ENCODE results near the gene FAM241A.
A peak's percentile ranks its signal among the peaks of the same experiment; 100 is the strongest.
"Not testable (repeated sequence)": the region's sequence is repeated elsewhere in the genome, so short reads cannot be mapped to it uniquely, and the experiment has no call there.

The FAM241A gene

GRCh38 chr4:112145326-112145789 lies at the start of gene FAM241A:
FAM241A (plus strand) TSS chr4:112145454; CDS start chr4:112145581, 127 bp downstream.
- DNase-seq: peak; percentile 73

GRCh38 chr4:112098841-112099530 lies 46.3 kb upstream of the FAM241A start:
- DNase-seq: no peak

- peak; percentile 14 for DNase-seq
These were observed 45.5 kb upstream of the FAM241A start for GRCh38 chr4:112099701-112100297.

- no peak for DNase-seq
These were observed 42.3 kb upstream of the FAM241A start for GRCh38 chr4:112102875-112103370.

GRCh38 chr4:112105201-112105969 lies 39.9 kb upstream of the FAM241A start:
- no peak for DNase-seq

GRCh38 chr4:112109360-112110058 lies 35.7 kb upstream of the FAM241A start:
- DNase-seq: no peak

GRCh38 chr4:112110059-112110425 lies 35.2 kb upstream of the FAM241A start:
- no peak for DNase-seq

GRCh38 chr4:112111306-112111705 lies 33.9 kb upstream of the FAM241A start:
- no peak for DNase-seq

- DNase-seq: not testable (repeated sequence)
These were observed 33.2 kb upstream of the FAM241A start for GRCh38 chr4:112112095-112112494.

GRCh38 chr4:112112590-112113170 lies 32.6 kb upstream of the FAM241A start:
- DNase-seq: peak; percentile 20

GRCh38 chr4:112113864-112114263 lies 31.4 kb upstream of the FAM241A start:
- no peak for DNase-seq

GRCh38 chr4:112114452-112114851 lies 30.8 kb upstream of the FAM241A start:
- no peak for DNase-seq

GRCh38 chr4:112118742-112119352 lies 26.4 kb upstream of the FAM241A start:
- DNase-seq: no peak

- no peak for DNase-seq
These were observed 25.9 kb upstream of the FAM241A start for GRCh38 chr4:112119353-112119783.

GRCh38 chr4:112120021-112120420 lies 25.2 kb upstream of the FAM241A start:
- no peak for DNase-seq

GRCh38 chr4:112125416-112125815 lies 19.8 kb upstream of the FAM241A start:
- no peak for DNase-seq

- no peak for DNase-seq
These were observed 18.1 kb upstream of the FAM241A start for GRCh38 chr4:112127048-112127637.

GRCh38 chr4:112127803-112128202 lies 17.5 kb upstream of the FAM241A start:
- DNase-seq: no peak

GRCh38 chr4:112128452-112128851 lies 16.8 kb upstream of the FAM241A start:
- DNase-seq: no peak

GRCh38 chr4:112130906-112131305 lies 14.3 kb upstream of the FAM241A start:
- no peak for DNase-seq

- DNase-seq: no peak
These were observed 8.7 kb upstream of the FAM241A start for GRCh38 chr4:112136551-112136950.

GRCh38 chr4:112138538-112138937 lies 6.7 kb upstream of the FAM241A start:
- no peak for DNase-seq
